ENCODE data around the gene LMCD1. TPM values are rescaled to one million over a fixed set of nuclear protein-coding genes. Genes with fewer than 3 reads are reported as not detected.

Gene LMCD1
- total and polyA plus RNA-seq, 7 donors, result 6.5 to 49.3 (median 16.2) TPM

DNA sequence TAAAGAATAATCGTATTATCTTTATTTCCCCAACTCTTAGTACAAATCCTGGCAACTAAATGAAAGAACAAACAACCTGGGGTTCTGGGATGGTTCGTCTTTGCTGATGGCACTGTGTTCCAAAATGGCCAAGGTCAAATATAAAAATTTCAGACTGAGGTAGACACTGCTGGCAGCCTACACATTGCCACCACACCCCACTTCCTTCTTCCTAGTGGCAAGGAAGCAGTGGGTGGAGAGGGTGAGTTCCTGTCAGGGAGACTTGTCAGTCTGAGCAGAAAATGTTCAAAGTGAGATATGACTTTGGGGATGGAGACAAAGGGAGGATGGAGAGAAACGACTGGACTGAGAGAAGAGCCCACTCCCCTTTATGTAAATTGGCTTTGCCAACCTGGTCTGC is 69.6 kb downstream of the LMCD1 start:
- H3K36me3 ChIP-seq, result no peaks in the 10 kb centered on the region
- H3K4me3 ChIP-seq, result no peak overlapping the region
- no peaks in the 10 kb centered on the region for H3K27me3 ChIP-seq
- no peak for DNase-seq
- intact Hi-C loops (cut with DNase I), result no loop called here
- TF ChIP-seq POLR2A (IDR thresholded peaks at IDR 0.05) (no peak), POLR2AphosphoS5 (IDR thresholded peaks at IDR 0.05) (no peak), EP300 (IDR thresholded peaks at IDR 0.05) (no peak)
- TF ChIP-seq, protein P1, sequence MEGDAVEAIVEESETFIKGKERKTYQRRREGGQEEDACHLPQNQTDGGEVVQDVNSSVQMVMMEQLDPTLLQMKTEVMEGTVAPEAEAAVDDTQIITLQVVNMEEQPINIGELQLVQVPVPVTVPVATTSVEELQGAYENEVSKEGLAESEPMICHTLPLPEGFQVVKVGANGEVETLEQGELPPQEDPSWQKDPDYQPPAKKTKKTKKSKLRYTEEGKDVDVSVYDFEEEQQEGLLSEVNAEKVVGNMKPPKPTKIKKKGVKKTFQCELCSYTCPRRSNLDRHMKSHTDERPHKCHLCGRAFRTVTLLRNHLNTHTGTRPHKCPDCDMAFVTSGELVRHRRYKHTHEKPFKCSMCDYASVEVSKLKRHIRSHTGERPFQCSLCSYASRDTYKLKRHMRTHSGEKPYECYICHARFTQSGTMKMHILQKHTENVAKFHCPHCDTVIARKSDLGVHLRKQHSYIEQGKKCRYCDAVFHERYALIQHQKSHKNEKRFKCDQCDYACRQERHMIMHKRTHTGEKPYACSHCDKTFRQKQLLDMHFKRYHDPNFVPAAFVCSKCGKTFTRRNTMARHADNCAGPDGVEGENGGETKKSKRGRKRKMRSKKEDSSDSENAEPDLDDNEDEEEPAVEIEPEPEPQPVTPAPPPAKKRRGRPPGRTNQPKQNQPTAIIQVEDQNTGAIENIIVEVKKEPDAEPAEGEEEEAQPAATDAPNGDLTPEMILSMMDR (IDR thresholded peaks at IDR 0.05), result no peak
- H3K27ac ChIP-seq, result no peak overlapping the region
- no peaks in the 10 kb centered on the region for H3K4me1 ChIP-seq
- WGBS, 2 donors, result 37 to 48% methylated on average over 3 of the region's 3 CpGs
- H3K9me3 ChIP-seq, result no peaks in the 10 kb centered on the region

DNA sequence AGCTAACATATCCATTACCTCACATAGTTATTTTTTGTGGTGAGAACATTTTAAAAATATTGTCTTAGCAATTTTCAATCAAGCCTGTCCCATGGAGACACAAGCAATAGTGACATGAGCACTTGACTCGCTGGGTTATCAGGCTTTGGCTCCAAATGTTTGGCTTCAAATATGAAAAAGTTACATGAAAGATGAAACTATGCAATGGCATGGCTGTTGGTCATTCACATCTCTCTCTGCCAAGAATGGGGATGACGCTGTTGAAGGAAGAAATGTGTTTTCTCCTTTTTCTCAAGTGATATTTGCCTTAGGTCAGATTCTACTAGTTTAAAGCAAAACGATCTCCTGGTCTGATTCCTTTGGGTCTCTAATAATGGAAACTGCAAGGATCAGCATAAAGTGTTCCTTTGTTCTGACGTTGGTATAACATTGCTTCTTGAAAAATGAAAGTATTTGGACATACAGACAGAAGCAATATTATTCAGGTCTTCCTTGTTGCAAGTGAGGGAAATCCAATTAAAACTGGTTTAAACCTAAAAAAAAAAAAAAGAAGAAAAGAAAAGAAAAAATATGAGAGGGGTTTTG is 71.8 kb downstream of the LMCD1 start:
- no peak overlapping the region for H3K4me3 ChIP-seq
- no peaks in the 10 kb centered on the region for H3K27me3 ChIP-seq
- 78 to 83% methylated on average over 4 of the region's 4 CpGs for WGBS, 2 donors
- H3K9me3 ChIP-seq, result no peaks in the 10 kb centered on the region
- no peaks in the 10 kb centered on the region for H3K4me1 ChIP-seq
- H3K27ac ChIP-seq, result no peak overlapping the region
- no peak for TF ChIP-seq POLR2A (IDR thresholded peaks at IDR 0.05)
- TF ChIP-seq, protein P1 (IDR thresholded peaks at IDR 0.05), result no peak
- TF ChIP-seq EP300 (IDR thresholded peaks at IDR 0.05), result no peak
- TF ChIP-seq POLR2AphosphoS5 (IDR thresholded peaks at IDR 0.05), result no peak
- no peak for DNase-seq
- no peaks in the 10 kb centered on the region for H3K36me3 ChIP-seq
- intact Hi-C loops (cut with DNase I), result no loop called here

DNA sequence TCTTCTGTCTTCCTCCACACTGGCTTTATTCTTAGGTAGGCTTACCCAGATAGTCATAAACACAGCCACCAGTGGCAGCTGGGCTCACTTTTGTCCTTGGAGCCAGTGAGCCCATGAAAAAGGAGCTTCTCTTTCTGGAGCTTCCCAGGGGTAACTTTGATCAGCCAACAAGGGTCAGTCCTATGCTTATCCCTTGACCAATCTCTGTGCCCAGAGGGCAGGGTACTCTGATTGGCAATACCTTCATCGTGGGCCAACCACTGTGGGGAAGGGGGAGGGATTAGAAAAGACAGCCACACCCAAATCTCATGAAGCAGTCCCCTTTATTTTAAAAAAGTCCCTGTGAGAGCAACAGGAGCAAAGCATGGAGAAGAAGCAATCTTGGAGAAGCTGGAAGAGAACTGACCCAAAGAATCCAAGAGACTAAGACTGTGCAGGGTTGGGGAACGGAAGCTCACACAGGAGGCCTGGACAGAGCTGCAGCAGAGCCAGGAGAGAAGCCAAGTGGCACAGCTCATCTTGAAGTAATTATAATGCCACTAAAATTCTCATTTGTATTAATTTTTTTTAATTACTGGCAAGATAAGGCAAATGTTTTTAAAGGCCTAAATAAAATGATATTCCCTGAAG is 72.5 kb downstream of the LMCD1 start:
- no peak overlapping the region for H3K27ac ChIP-seq
- intact Hi-C loops (cut with DNase I), result no loop called here

GRCh38 chr3:8574670-8575322 is 73.2 kb downstream of the LMCD1 start:
- 79 to 89% methylated on average over 5 of the region's 5 CpGs for WGBS, 2 donors
- no peak for TF ChIP-seq EP300 (IDR thresholded peaks at IDR 0.05)
- TF ChIP-seq, protein P1 (IDR thresholded peaks at IDR 0.05), result no peak
- TF ChIP-seq POLR2AphosphoS5 (IDR thresholded peaks at IDR 0.05), result no peak
- no peak for TF ChIP-seq POLR2A (IDR thresholded peaks at IDR 0.05)
- H3K27me3 ChIP-seq, result no peaks in the 10 kb centered on the region
- intact Hi-C loops (cut with DNase I), result no loop called here
- H3K36me3 ChIP-seq, result no peaks in the 10 kb centered on the region
- H3K4me3 ChIP-seq, result no peak overlapping the region
- DNase-seq, result no peak
- no peaks in the 10 kb centered on the region for H3K4me1 ChIP-seq
- H3K27ac ChIP-seq, result no peak overlapping the region
- no peaks in the 10 kb centered on the region for H3K9me3 ChIP-seq

More for the DNA sequence above, 72.5 kb downstream of the LMCD1 start:
- TF ChIP-seq, protein P1 (IDR thresholded peaks at IDR 0.05), result no peak
- TF ChIP-seq POLR2AphosphoS5 (IDR thresholded peaks at IDR 0.05) (no peak), POLR2A (IDR thresholded peaks at IDR 0.05) (no peak)
- Histone ChIP-seq H3K36me3 (no peaks in the 10 kb centered on the region), H3K4me3 (no peak overlapping the region), H3K4me1 (no peaks in the 10 kb centered on the region), H3K27me3 (no peaks in the 10 kb centered on the region), H3K9me3 (no peaks in the 10 kb centered on the region)
- DNase-seq, result no peak
- WGBS, 2 donors, result 78 to 83% methylated on average over 2 of the region's 2 CpGs

All from sigmoid colon (tissue), 7 donors.